GM21576 (cell line): ENCODE measurements around the gene USH2A.
"Not testable (repeated sequence)": the region's sequence is repeated elsewhere in the genome, so short reads cannot be mapped to it uniquely, and the experiment has no call there.

Experiments used
- ATAC-seq: cut with Tn5 transposase; IDR thresholded peaks from one replicate; pipeline ENCODE4 v1.9.1; 2021; ENCODE audit warnings: mild to moderate bottlenecking, moderate library complexity; ENCODE audit not compliant: unreplicated experiment

USH2A gene

GRCh38 chr1:216055004-216055403, 368.2 kb downstream of the USH2A start:
- ATAC-seq: no peak

DNA sequence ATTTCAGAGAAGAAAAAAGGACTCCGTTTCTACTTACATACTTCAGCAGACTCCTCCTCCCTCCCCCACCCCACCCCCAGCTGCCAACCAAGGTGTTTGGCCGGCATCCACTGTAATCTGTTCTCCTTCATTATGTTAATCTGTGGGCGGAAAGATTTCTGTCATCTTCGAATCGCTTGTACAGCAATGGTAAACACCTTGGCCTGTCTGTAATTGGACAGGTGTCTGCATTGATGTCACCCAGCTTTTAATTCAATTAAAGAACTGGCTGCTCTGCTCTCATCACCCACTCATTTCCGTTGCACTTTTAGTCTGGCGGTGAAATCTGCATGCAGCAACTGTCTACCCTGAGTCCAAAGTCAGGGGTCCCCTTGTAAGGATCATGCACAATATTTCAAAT, 368.6 kb downstream of the USH2A start:
- ATAC-seq: no peak

DNA sequence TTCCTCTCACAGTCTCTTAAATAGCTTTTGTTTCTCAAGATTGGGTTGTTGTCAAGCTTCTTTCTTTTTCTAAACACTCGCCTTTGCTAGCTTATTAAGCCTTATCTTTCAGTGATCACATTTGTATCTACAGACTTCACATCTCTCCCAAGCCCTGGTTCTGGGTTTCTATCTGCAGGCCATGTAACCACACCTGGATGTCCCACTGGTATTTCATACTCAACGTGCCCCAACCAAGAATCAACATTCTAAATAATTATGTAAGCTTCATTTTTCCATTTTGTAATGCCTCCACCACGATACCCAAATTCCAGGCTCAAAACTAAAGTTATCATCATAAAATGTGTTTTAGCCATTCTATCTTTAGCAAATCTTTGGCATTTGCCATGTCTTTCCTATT, 372.2 kb downstream of the USH2A start:
- no peak for ATAC-seq

DNA sequence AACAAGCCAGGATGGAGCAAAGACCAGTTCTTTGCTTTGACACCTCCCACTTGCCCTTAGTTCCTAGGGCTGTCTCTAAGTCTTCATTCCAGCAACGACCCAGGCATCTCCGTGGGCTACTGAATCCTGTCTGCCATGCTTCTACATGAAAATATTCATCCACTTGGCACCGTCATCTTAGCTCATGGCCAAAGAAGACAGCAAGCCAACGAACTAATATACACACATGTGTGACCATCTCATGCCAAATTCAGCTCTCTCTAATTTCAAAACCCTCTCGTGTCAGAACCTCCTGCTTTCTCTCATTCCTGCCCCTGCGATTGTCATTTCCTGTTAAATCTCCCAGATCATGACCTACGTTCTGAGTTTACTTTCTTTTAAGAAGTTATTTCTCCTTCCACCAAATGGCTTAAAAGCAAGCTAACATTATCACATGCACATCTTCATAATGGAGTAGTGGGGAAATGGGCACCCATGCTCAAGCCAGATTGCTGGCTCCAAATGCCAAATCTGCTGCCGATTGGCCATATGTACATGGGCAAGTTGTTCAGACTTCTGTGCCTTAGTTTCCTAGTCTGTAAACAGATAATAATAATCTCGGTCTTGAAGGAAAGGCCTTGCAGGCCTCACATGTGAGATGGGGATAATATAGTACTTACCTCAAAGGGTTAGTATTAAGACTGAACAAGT, 373.4 kb downstream of the USH2A start:
- no peak for ATAC-seq

DNA sequence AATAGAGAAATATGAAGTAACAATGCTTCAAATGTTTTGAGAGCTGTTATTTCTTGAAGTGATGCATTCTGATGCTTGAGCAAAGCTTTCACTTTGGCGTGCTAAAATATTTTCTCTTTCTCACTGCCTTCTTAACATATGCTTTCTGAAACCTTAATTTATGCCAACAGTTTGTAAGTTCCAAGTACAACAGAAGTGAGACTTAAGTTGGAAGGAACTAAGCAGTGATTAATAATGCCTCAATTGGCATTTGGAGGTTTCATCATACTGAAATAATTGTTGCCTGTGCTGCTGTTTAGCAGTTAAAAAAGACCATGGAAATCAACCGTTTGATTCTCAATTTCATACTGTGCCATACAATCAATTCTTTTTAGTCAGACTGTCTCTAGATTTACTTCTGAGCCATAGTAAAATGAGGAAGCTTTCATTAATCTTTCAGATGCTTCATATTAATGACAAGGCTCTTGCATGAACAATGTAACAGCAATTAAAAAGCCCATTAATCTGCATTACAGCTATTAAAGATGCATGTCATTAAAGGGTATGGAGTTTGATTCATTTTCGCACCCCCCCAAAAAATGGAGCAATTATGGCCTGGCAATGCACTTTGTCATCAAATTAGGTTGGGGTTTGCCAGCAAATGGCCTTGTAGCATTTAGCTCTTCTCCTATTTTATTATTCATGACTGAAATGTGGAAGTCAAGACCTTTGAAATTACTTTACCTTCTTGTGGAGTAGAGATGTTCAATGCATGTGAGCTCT, 375.3 kb downstream of the USH2A start:
- ATAC-seq: no peak

DNA sequence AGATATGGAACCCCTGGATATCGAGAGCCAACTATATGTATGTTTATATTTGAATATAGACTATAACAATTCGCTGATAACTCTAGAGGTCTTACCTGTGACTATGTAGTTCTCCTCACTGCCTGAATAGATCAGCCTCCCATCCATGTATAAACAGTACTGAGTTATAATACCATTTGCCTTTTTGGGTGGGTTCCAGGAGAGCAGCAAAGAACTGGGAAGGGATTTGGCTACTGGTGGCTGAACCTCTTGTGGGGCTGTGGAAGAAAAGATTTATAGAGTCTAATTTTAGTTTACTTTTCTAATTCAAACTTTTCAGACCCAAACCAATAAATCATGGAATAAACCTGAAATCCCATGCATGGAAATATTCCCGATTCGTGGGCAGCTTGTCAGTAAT, 376.9 kb downstream of the USH2A start:
- ATAC-seq: no peak

DNA sequence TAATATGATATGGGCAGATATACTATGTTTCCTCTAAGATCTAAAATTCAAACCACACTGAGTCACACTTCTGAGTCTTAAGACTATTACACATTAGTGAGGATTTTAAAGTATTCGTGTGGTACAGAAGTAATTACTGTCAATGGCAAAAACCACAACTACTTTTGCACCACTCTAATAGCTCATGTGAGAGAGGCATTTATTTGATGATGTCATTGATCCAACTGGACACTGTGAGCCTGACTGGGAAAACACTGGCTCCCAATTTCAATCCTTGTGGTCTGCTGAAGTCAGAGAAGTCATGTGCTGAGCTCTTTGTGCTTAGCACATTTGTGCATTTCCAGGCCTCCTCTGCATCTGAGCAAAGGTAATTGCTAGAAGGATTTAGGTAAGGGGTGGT, 377.8 kb downstream of the USH2A start:
- no peak for ATAC-seq

GRCh38 chr1:216044538-216044937, 378.7 kb downstream of the USH2A start:
- no peak for ATAC-seq

DNA sequence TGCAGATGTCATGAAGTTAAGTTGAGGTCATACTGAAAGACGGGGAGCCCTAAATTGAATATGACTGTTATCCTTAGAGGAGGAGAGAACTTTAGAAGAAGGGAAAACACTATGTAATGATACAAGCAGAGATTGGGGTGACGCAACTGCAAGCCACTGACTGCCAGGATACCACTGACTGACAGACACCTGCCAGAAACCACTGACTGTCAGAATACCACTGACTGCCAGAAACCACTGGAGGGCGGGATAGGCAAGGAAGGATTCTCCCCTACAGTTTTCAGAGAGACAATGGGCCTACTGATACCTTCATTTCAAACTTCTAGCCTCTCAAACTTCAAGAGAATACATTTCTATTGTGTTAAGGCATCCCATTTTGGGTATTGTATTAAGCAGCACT, 388.7 kb downstream of the USH2A start:
- no peak for ATAC-seq

DNA sequence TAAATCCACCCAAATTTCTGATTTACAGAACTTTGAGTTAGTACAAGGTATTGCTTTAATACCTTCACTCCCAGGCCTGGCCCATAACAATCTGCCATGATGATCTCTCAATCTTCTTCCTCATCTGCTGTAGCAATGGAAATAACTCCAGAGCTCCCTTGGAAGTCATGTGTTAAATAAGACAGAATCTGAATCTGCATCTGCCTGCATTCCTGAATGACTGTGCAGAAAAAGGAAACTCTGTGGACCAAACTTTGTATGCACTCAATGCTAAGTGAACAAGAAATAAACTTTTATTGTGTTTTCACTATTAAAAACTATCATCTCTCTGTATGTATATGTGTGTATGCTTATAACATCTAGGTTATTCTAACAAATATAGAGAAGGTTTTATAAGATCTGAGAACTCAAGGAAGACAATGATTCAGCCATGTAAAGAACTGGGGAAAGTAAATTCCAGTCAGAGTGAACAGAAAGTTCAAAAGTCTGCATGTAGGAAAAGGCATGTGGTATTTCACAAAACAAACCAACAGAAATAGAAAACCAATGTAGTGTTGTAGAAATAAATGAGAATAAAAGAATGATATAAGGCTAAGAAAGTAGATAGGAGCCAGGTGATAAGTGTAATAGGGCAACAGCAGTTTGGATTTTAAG, 390.2 kb downstream of the USH2A start:
- no peak for ATAC-seq

DNA sequence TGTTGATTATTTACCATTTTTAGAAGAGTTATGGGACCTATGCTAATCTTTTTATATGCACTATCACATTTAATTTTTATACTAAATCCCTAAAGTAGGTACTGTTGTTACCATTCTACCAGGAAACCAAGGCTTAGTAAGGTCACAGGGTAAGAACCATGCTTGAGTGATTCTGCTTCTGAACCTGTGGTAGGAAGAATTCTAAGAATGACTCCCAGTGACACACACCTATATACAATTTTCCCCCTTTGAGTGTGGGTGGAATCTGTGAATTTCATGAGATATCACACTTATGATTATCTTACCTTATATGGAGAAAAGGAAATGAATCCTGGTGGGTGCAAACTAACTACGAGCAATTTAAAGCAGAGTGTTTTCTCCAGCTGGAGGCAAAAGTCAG, 391.0 kb downstream of the USH2A start:
- no peak for ATAC-seq

- no peak for ATAC-seq
Observed at GRCh38 chr1:216028631-216029030, 394.6 kb downstream of the USH2A start.

DNA sequence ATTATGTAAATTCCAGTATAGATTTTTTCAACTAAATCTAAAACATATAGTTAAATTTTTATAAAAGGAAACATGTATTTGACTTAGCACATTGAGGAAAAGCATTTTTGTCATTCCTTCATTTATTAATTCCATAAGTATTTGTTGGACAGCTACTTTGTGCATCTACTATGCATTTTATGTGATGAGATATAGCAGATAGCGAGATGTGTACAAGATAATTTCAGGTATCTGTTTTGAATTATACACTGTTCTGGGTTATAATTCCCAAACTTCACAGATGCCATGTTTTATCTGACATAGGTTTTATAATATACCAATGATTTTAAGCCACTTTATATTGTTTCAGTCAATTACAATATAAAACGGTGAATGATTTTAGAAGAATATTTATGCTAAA, 398.7 kb downstream of the USH2A start:
- ATAC-seq: no peak

DNA sequence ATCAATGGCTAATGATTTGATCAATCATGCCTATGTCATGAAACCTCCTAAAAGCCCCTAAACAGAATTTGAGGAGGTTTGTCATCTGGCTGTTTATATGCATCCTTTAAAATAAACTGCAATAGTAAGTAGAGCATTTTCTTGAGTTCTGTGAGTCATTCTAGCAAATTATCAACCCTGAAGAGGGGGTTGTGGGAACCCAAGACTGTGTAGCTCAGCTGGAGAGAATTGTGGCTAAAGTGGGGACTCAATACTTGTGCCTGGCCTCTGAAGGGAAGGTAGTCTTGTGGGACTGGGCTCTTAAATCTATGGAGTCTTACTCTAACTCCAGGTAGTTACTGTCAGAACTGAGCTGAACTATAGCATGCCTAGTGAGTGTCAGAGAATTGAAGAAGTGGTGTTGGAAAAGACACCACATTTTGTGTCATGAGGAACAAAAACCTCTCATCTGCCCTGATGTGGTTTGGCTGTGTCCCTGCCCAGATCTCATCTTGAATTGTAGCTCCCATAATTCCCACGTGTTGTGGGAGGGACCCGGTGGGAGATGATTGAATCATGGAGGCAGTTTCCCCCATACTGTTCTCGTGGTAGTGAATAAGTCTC, 402.4 kb downstream of the USH2A start:
- ATAC-seq: no peak

GRCh38 chr1:216015116-216015515, 408.1 kb downstream of the USH2A start:
- no peak for ATAC-seq

DNA sequence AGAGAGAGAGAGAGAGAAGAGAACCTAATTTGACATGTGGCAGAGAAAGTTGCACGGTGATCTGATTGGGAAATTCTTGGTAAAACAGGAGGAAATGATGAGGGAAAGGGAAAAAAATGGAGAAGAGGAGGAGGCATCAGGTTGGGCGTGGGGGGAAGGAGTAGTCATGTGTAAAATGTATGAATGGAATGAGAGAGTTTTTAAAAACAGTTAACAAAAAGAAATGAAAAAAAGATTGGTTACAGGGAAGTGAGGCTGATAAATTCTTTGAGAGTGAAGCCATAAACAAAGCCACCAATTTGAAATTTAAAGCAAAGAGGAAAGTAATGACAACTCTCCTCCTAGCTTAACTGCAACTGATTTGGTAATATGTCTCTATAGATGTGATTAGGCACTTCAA, 409.2 kb downstream of the USH2A start:
- no peak for ATAC-seq

DNA sequence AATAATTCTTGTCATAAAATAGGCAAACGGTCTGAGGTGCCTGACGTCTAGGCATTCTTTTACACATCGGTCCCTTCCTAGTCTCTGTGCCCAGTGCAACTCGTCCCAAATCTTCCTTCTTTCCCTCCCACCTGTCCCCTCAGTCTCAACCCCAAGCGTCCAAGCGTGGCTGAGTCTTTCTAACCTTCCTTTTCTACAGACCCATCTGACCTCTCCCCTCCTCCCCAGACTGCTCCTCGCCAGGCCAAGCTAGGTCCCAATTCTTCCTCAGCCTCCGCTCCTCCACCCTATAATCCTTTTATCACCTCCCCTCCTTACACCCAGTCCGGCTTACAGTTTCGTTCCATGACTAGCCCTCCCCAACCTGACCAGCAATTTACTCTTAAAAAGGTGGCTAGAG, 413.8 kb downstream of the USH2A start:
- ATAC-seq: not testable (repeated sequence)

GRCh38 chr1:216005916-216006315, 417.3 kb downstream of the USH2A start:
- ATAC-seq: peak; percentile 100

- ATAC-seq: no peak
Observed at GRCh38 chr1:215992620-215993019, 430.6 kb downstream of the USH2A start.

DNA sequence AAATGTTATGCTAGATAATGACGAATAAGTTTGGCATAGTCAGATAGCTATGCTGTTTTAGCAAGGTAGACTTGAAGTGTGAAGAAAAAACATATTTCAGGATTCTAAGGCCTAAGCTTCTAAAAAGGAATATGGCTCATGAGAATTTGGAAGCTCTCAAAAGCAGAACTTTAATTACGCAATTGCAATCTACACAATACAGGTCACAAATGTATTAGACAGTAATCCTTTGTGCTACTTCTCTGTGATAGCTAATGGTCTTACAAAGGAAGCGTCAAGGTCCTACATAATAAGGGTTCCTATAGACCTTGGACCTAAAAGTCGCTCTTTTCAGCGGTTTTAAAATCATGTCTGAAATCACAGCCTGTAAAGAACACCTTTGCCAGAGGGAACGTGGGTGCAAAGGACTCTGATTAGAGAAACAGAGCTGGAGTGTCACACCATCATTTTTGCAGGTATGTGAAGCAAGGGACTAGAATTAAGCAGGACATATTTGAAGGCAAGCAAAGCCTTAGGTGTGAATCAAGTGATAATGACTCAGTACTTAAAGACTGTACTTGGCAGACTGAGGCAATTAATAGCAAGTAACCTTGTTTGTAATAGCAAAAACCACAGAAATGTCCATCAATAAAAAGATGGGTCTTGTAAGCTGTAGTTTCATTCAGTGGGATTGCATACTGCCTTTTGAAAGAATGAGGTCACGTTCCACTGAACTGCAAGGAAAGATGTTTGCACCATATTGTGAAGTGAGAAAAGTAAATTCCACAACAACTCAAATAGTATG, 436.0 kb downstream of the USH2A start:
- no peak for ATAC-seq

GRCh38 chr1:215986401-215986800, 436.8 kb downstream of the USH2A start:
- ATAC-seq: no peak
